Brain pericyte (primary cell): ENCODE results near the gene STOX2.

Source experiments
- DNase-seq: peaks from one replicate; pipeline ENCODE4 v3.0.0-alpha.2; 2012; ENCODE audit warnings: low read depth, low spot score

Gene STOX2

GRCh38 chr4:183897193-183897592 lies 7.9 kb upstream of the STOX2 start:
- DNase-seq = no peak

- DNase-seq = no peak
Observed at GRCh38 chr4:183898456-183898855, 6.7 kb upstream of the STOX2 start.

DNA sequence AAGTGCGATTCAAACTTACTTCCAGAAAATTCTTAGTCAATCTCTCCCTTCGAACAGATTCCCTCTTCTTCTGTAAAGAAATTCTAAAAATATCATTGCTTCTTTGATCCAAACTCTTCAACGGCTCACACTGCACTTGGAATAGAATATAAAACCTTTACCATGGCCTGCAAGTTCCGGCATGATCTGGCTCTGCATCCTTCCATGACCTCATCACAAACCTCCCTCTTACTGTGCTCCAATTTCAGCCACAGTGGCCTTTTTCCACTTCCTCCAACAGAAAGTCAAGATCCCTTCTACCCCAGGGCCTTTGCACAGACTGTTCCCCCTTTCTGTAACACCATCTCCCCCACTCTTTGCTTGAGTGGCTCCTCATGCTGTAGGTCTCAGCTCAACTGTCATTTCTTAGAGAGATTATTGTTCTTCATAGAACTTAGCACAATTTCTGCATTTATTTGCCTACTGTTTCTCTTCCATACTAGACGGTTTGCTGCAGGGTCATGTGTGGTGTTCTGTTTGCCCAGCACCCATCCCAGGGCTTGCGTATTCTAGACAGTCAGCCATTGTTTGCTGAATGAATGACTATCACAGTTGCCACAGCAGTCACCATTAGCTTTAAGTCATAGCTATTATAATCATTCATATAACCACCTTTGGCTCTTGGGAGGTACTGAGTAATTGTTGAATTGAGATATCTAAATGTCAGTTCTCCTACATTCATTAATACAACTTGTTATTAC lies 1.9 kb upstream of the STOX2 start:
- no peak for DNase-seq

DNA sequence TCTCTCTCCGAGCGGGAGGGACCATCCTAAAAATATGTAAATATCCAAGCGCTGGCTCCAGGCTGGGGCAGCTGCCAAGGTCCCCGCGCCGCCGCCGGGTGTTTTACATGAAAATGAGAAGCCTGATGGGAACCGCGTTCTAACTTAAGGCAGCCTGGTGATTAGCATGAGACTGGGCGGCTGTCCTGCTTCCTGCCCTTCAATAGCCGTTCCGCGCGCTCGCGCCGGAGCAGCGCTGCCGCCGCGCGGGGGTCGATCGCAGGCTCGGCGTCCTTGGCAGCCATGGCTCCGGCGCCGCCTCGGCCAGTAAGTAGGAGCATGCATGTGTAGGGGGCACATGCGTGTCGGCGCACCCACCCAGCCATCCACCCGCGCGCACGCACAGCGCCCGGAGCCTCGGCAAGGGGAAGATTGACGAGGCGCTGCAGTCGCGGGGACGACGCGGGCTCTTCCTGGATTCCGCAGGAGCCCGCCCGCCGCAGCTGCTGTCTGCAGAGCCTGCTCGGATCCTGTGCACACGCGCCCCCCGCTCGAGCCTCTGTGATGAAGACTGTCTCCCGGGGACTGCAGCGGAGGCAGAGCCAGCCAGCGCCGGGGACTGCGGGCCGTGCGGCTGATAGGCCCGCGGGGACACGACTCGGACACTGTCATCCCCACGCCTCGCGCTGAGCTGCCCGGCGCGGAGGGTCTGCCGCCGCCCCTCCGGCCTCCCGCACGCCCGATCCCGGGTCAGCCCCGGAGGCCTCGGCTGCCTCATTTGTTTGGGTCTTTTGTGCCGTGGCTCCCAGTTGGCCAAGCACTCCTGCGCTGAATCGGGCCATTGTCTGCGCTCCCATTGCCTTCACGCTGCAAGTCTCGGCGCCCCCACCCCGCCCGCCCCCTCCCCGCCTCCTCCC lies 734 bp downstream of the STOX2 start:
- DNase-seq = no peak

DNA sequence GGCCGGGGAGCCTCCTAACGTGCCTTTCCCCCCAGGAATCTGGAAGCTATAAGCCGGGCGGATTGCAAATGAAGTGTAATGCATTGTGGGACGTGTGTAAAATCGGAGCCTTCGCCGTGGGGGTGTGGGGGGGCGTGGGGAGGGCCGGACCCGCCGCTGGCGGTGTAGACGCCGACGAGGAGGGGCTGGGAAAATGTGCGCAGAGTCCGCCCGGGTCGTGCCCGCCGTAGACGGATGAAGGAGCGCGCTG lies 1.3 kb downstream of the STOX2 start:
- no peak for DNase-seq

- no peak for DNase-seq
Observed at GRCh38 chr4:183906739-183907651, 1.9 kb downstream of the STOX2 start.

- DNase-seq = no peak
Observed at GRCh38 chr4:183907871-183908683, 3.0 kb downstream of the STOX2 start.

DNA sequence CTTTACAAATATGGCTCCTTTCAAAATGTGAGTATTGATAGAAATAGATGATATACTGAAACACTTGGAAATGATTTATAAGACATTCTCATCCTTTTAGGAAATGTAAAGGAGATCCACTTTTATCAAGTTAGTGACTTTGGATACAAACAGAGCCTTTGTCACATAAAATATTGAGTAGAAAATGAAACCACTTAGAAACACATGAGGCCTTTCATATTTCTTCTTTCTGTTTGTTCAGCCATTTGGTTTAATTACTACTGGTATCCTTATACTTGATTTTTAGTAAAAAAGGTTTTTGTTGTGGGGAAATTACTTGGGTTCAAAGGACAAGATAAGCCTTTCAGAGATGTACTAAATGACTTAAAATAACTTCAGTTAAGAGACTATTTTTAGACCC lies 4.1 kb downstream of the STOX2 start:
- no peak for DNase-seq

- no peak for DNase-seq
Observed at GRCh38 chr4:183909801-183910200, 4.7 kb downstream of the STOX2 start.

DNA sequence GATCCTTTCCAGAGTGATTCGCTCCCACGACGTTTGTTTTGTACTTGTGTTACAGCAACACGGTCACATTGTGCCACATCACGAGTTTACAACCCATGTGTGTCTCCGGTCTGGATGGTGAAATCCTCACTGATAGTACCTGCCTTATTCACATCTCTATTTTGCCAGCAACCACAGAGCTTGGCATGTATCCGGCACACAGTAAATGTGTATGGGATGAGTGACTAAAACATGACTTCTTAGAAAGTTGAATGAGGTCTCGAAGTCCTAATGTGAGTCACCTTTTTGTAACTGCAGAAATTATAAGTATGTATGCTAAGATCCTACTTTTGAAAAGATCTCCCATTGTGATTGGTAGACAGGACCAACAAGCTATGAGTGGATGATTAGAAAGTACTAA lies 7.5 kb downstream of the STOX2 start:
- no peak for DNase-seq

- no peak for DNase-seq
Observed at GRCh38 chr4:183915976-183916375, 10.9 kb downstream of the STOX2 start.

DNA sequence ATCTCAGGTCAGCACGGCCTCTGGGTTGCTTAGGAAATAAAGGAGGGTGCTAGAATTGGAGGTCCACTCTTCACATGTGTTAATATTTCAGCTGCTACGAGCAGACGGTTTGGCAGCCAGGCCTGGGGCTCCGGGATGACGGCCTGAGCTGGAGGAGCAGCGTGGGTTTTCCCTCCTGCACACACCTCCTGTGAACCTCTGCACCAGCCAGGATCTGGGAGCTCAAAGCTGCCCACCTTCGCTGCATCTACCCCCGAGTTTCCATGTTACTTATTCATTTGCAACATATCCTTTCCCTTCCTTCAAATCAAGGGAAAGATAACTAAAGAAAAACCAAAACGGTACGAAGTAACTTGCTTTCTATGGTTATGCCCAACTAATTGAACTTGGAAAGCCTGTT lies 13.6 kb downstream of the STOX2 start:
- no peak for DNase-seq

- DNase-seq = no peak
Observed at GRCh38 chr4:183919141-183919540, 14.0 kb downstream of the STOX2 start.

- no peak for DNase-seq
Observed at GRCh38 chr4:183920512-183920911, 15.4 kb downstream of the STOX2 start.

DNA sequence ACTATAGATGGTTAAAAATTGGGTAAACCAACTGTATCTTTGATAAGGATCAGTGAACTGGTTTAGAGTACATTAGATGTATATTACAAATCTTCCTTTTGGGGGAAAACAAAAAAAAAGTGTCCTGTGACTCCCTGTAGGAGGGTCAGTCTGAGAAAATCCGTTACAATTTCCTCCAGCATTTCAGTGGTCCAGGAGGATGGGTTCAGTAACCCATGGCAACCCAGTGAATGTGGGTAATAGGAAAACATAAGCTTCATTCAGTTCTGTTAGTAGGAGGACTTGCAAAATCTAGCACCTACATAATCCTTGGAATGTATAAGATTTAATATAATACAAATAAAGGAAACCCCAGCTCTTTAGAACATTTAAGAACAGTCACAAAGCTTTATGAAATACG lies 16.2 kb downstream of the STOX2 start:
- DNase-seq = no peak

GRCh38 chr4:183924362-183925044 lies 19.4 kb downstream of the STOX2 start:
- no peak for DNase-seq

GRCh38 chr4:183926950-183927349 lies 21.8 kb downstream of the STOX2 start:
- no peak for DNase-seq

DNA sequence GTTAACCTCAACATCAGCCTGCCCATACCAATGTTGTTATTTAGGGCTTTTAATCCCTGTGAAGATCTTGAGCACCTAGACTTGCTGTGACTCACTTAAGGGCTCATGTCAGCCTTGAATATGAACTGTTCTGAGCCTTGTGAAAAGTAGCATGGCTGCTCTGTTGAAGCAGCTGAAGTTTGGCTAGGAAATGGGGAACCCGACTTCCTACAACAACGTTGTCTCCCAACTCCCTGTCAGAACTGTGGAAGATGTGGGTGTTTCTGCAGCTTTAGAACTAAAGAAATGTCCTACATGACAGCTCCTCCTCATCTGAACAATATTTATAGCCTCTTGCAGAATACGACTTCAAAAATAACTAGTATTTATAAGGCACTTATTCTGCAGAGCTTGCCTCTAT lies 27.5 kb downstream of the STOX2 start:
- no peak for DNase-seq

GRCh38 chr4:183934761-183935160 lies 29.7 kb downstream of the STOX2 start:
- no peak for DNase-seq

- DNase-seq = no peak
Observed at GRCh38 chr4:183935355-183936005, 30.4 kb downstream of the STOX2 start.
